HAP-1 (cell line): ENCODE results near the gene KCNN3.
"Not testable (repeated sequence)": the region's sequence is repeated elsewhere in the genome, so short reads cannot be mapped to it uniquely, and the experiment has no call there.

ENCODE experiments used
- DNase-seq, 2 experiments: peaks; one replicate each; pipeline ENCODE4 v3.0.0-alpha.2; 2016 to 2020; ENCODE audit warnings: low spot score in 2 of 2
- H3K27me3 ChIP-seq: fragments of 250-450 bp; sonication (Bioruptor Pico); 2 replicates; pipeline ENCODE4 v1.5.1; 2020; ENCODE audit warnings: low read depth, mild to moderate bottlenecking, moderate library complexity
- H3K36me3 ChIP-seq: fragments of 250-450 bp; sonication (Bioruptor Pico); replicated peaks from 2 replicates; pipeline ENCODE4 v1.5.1; 2020; ENCODE audit warnings: mild to moderate bottlenecking
- H3K4me1 ChIP-seq: fragments of 250-450 bp; sonication (Bioruptor Pico); 2 replicates; pipeline ENCODE4 v1.5.1; 2020; ENCODE audit warnings: mild to moderate bottlenecking
- H3K4me3 ChIP-seq: fragments of 250-450 bp; sonication (Bioruptor Pico); 2 replicates; pipeline ENCODE4 v1.5.1; 2020; ENCODE audit warnings: mild to moderate bottlenecking, moderate library complexity
- H3K9me3 ChIP-seq: fragments of 250-450 bp; sonication (Bioruptor Pico); 2 replicates; pipeline ENCODE4 v1.5.1; 2020; ENCODE audit warnings: mild to moderate bottlenecking, moderate library complexity
- in situ Hi-C: fragments of 300-500 bp; cut with MboI; formaldehyde crosslinking; loops from 3 replicates; pipeline ENCODE4 v1.14.3; 2020; ENCODE audit warnings: low sequenced_read_pairs, inconsistent platforms, mixed read lengths

Gene KCNN3

DNA sequence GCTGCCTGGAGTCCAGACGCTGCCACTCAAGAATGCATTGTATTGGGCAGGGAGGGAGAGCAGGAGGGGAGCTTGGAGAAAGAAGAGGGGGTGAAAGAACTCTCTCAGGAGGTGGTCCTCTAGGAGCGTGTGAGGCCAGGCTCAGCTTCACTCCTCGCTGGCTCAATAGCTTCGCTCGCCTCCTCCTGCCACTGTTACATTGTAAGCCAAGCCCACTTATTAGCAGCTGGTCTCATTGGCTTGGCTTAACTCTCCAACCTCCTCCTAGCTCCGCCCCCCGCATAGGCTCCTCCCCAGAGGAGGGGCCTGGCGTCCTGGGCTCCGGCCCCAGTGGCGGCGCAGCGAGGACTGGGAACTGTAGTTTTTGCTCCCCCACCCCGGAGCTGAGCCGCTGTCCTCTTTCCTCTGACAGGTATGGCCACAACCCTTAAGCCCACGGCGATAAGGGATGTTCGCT, at the start of gene KCNN3:
KCNN3 (minus strand) TSS at position 167 of the 457 bp plus-strand sequence. CDS start 317 bp downstream, outside the sequence.
- Histone ChIP-seq H3K27me3 (peaks cover 4% of the 10 kb centered on the region; the same call in 1 of the 2 replicates), H3K9me3 (no peaks in the 10 kb centered on the region), H3K4me1 (peaks cover 19% of the 10 kb centered on the region), H3K36me3 (no peaks in the 10 kb centered on the region), H3K4me3 (peak within 1 kb of the TSS; percentile 22)
- peak; percentile 95 to 97 for DNase-seq
- in situ Hi-C loops = no loop called here

DNA sequence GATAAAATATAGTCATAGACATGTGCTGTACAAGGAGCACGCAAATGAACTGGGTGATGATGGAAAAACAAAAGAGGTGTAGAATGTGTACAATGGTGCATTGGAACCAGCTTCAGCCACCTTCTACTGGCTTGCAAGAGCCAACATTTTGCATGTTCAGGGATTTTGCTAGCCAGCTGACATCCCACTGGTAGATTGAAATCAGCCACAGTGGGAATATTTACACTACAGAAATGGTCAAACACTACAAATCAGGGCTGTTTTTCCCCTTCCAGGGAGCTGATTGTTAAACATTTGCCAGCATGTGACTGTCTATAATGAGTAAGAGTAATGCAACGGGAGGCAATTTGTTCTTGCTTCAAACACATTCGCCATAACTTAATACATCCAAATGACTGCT, 43.2 kb upstream of the KCNN3 start:
- in situ Hi-C loops = no loop called here
- Histone ChIP-seq H3K4me1 (peaks cover 8% of the 10 kb centered on the region), H3K4me3 (no peak overlapping the region), H3K36me3 (no peaks in the 10 kb centered on the region), H3K9me3 (no peaks in the 10 kb centered on the region), H3K27me3 (no peaks in the 10 kb centered on the region)
- no peak for DNase-seq

DNA sequence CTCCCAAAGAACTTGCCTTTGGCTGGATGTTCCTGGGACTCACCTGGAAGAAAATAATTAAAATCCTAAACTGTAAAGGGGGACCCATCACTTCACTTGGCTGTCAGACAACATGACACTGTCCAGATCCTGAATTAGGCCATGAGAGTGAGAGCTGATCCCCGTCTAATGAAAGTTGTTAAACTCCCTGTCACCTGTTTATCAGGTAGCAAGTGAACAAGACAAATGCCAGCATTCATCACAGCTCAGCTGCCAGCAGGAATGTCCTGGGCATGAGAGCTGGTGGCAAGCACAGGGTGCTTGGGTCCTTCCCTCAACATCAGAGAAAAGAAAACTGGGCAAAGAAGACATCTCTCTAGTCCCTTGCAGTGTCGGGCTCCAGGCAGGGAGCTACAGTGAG, 42.7 kb upstream of the KCNN3 start:
- DNase-seq = no peak
- Histone ChIP-seq H3K9me3 (0 out of 2 replicates have a peak, but pooled peaks cover 2% of the 10 kb centered on the region), H3K4me1 (peaks cover 14% of the 10 kb centered on the region), H3K36me3 (no peaks in the 10 kb centered on the region), H3K4me3 (no peak overlapping the region), H3K27me3 (no peaks in the 10 kb centered on the region)
- in situ Hi-C loops = no loop called here

DNA sequence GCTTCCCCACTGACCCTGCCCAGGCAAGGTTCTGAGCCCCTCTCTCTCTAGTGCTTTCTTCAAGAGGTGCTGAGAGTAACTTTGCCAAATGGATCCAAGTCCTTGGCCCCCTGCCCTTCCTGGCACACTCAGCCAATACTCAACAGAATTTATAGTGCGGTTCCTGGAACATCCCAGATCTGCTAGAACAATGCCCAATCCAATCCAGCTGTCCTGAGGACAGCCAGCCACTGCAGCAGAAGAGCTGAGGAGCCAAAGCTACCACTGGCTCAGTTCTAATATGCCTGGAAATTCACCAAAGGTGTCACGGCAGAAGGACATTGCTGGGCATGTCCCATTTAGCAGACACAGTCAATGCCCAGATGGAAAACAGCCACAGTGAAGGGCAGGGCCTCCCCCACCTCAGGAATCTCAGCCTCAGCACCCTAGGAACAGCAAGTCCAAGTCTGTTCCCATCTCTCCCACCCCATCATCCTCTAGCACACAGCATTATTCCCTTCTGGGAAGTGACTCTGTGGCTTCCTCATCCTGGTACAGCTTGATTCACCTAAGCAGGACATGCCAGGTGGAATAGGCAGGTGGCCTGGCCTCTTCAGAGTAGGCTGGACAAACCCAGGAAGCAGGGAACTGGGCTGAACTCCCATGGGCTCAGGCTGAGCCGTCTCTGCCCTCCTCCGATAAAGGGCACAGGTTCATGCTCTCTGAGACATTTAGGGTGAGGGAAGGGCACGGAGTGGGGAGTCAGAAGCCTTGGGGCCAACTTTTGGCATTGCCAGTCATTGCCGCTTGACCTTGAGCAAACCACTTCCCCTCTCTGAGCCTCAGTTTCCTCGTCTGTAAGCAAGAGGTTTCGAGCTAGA, 41.8 kb upstream of the KCNN3 start:
- Histone ChIP-seq H3K4me3 (no peak overlapping the region), H3K4me1 (peaks cover 14% of the 10 kb centered on the region), H3K36me3 (no peaks in the 10 kb centered on the region), H3K27me3 (no peaks in the 10 kb centered on the region), H3K9me3 (0 out of 2 replicates have a peak, but pooled peaks cover 4% of the 10 kb centered on the region)
- no peak for DNase-seq
- in situ Hi-C loops = no loop called here

DNA sequence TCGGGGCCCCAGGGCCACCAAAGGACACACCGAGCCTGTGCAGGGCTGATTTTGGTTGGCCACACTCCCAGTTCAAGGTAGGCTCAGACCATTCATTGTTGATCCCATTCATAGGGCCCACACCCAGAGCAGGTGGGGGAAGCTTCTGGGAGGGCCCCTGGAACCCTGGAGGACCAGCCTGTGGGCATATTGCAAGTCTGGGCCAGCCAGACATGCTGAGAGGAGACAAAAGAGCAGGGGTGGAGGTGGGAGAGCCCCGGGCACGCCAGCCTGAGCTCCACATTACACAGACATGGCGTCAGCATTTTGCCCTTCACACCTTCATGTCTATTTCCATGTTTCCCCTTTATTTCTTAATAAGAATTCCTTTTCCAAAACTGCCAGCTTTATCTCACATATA, 40.8 kb upstream of the KCNN3 start:
- in situ Hi-C loops = no loop called here
- Histone ChIP-seq H3K36me3 (no peaks in the 10 kb centered on the region), H3K4me1 (peaks cover 14% of the 10 kb centered on the region), H3K9me3 (0 out of 2 replicates have a peak, but pooled peaks cover 4% of the 10 kb centered on the region), H3K27me3 (no peaks in the 10 kb centered on the region), H3K4me3 (no peak overlapping the region)
- no peak for DNase-seq

DNA sequence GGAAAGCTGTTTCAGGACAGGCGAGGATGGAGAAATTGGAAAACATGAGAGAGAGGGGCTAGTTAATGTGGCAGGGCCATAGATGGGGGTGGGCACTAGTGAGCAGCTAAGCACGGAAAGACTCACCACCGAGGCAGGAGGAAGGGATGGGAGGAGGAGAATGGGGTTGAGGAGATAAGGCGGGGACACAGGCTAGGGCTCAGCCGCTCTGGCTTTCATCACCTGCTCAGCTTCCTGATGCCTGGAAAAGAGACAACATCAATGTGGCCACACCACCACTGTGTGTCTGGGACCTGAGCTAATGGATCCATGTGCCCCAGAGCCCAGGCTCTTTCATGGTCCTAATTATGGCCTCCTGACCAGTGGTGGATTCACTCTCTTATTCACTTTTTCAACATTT, 38.9 kb upstream of the KCNN3 start:
- Histone ChIP-seq H3K9me3 (0 out of 2 replicates have a peak, but pooled peaks cover 4% of the 10 kb centered on the region), H3K36me3 (no peaks in the 10 kb centered on the region), H3K27me3 (no peaks in the 10 kb centered on the region), H3K4me1 (peaks cover 14% of the 10 kb centered on the region), H3K4me3 (no peak overlapping the region)
- in situ Hi-C loops = no loop called here
- no peak for DNase-seq

DNA sequence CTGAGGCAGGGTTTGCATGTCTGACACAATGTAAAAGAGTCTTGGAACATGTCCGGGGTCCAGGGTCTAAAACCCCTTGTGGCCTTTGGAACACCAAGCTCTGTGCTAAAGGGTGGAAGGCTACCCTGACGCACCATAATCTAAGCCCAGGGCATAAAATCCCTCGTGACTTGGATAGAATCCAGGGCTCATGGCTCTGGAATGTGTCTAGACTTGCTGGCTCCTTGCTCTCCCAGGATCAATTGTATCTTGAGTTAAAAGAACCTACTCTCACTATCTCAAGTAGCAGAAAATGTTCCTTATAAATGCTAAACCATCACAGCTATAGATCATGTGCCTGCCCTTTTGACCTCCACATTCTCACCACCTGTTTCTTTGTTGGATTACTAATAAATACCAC, 38.0 kb upstream of the KCNN3 start:
- in situ Hi-C loops, H3K36me3 ChIP-seq, H3K9me3 ChIP-seq, H3K27me3 ChIP-seq, H3K4me3 ChIP-seq: not testable (repeated sequence)
- H3K4me1 ChIP-seq = peaks cover 14% of the 10 kb centered on the region
- peak; percentile 13 to 47 for DNase-seq

DNA sequence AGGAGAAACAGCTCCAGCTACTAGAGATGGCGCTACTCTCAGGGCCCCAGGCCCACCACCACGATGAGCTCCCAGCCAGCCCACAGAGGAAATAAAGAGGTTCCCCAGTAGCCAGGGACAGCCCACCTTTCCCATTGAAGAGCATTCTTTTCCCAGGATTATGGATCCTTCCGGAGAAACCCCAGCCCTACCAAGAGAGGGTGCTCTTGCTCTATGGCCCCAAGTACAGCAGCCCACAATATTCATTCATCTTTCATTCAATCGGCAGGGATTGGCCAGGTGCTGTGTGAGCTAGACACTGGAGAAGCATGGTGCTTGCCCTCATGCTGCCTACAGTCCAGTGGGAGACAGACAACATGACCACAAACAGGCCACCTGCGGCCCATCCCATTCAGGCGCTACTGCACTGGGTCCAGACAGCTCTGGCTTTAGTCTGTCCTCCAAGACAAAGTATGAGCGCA, 36.6 kb upstream of the KCNN3 start:
- no peaks in the 10 kb centered on the region; the same call in 1 of the 2 replicates for H3K27me3 ChIP-seq
- H3K9me3 ChIP-seq = 0 out of 2 replicates have a peak, but pooled peaks cover 4% of the 10 kb centered on the region
- H3K4me1 ChIP-seq = peaks cover 14% of the 10 kb centered on the region
- no peak for DNase-seq
- no peaks in the 10 kb centered on the region for H3K36me3 ChIP-seq
- H3K4me3 ChIP-seq = no peak overlapping the region
- in situ Hi-C loops = no loop called here

DNA sequence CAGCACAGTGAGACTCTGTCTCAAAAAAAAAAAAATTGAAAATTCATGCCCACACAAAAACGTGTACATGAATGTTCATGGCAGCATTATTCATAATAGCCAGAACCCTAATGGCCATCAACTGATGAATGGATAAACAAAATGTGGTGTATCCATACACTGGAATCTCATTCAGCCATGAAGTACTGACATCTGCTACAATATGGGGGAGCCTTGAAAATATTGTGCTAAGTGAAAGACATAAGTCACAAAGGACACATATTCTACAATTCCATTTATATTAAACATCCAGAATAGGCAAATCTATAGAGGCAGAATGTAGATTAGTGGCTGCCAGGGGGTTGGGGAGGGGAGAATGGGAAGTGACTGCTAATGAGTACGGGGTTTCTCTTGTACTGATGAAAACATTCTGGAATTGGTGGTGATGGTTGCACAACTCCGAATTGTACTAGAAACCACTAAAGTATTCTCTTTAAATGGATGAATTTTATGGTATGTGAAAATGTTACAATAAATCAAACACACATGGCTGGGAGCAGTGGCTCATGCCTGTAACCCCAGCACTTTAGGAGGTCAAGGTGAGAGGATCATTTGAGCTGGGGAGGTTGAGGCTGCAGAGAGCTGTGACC, 33.0 kb upstream of the KCNN3 start:
- Histone ChIP-seq H3K36me3 (no peaks in the 10 kb centered on the region), H3K4me3 (no peak overlapping the region), H3K27me3 (no peaks in the 10 kb centered on the region; the same call in 1 of the 2 replicates), H3K9me3 (0 out of 2 replicates have a peak, but pooled peaks cover 4% of the 10 kb centered on the region), H3K4me1 (peaks cover 3% of the 10 kb centered on the region)
- in situ Hi-C loops = no loop called here
- DNase-seq = no peak

DNA sequence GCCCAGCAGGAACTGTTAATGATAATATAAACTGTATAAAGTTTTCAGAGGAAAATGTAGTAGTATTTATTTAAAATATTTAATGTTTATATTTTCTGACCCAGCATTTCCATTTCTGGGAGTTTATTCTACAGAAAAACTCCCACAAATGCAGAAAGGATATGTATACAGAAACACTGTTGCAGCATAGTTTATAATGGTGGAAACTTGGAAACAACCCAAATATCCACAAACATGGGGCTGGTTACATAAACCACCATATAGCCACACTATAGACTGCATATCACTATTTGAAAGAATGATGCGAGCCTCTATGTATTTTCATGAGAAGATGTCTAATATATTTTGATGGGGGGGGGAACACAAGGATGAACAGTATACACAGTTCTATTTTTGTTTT, 31.5 kb upstream of the KCNN3 start:
- in situ Hi-C loops = no loop called here
- no peaks in the 10 kb centered on the region; the same call in 1 of the 2 replicates for H3K27me3 ChIP-seq
- H3K36me3 ChIP-seq = no peaks in the 10 kb centered on the region
- H3K9me3 ChIP-seq = no peaks in the 10 kb centered on the region
- no peak overlapping the region for H3K4me3 ChIP-seq
- DNase-seq = no peak
- H3K4me1 ChIP-seq = no peaks in the 10 kb centered on the region

DNA sequence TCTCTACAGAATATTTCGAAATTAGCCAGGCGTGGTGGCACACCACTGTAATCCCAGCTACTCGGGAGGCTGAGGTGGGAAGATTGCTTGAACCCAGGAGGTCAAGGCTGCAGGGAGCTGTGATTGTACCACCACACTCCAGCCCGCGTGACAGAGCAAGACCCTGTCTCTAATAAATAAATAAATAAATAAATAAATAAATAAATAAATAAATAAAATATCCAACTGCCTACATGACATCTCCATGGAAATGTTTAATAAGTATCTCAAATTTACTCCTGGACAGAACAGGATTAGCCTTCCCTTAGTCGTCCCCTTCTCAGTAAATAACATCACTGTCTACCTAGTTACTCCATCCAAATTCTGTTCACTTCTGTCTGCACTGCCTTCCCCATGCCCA, 29.0 kb upstream of the KCNN3 start:
- Histone ChIP-seq H3K36me3 (no peaks in the 10 kb centered on the region), H3K9me3 (no peaks in the 10 kb centered on the region), H3K4me3 (no peak overlapping the region), H3K27me3 (no peaks in the 10 kb centered on the region; the same call in 1 of the 2 replicates), H3K4me1 (no peaks in the 10 kb centered on the region)
- DNase-seq = no peak
- in situ Hi-C loops = no loop called here

DNA sequence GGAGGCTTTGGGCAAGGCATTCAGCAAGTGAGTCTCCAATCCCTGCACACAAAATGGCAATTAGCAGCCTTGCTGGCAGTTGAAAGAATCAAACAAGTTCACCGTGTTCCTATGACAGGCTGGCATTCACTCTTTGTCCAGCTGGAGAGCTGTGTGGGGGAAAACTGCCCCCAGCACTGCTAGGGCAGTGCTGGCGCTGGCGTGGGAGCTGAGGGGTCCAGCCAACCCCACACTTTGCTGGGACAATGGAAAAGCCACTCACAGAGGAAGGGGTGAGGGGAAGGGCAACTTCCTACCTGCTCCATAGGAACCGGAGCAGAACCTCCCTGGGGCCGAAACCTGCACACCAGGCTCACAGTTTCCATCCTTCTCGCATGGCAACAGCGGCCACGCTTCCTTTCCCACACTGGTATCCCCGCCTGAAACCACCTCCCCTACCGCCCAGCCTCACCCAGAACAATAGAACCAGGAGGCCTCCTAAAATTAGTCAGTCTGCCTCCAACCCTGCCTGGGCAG, 26.7 kb upstream of the KCNN3 start:
- in situ Hi-C loops = no loop called here
- no peak for DNase-seq

DNA sequence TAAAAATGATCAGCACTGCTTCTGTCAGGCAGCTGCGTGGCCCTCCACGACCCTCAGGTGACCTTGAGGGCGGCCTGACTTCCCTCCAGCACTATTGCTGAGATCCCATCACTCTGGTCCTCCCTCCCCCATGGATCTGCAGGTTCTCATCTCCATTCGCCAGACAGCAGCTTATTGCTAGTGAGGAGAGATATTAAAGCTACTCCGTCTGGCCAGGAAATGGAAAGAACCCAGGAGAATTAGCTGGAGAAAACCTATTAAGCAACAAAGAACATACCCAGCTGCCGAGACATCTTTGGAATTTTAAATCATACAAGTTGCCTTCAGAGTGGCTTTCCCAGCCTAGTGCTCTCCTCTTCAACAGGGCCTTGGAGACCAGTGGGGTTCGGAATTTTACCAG, 25.7 kb upstream of the KCNN3 start:
- no peaks in the 10 kb centered on the region for H3K4me1 ChIP-seq
- no peaks in the 10 kb centered on the region for H3K36me3 ChIP-seq
- in situ Hi-C loops = no loop called here
- H3K4me3 ChIP-seq = no peak overlapping the region
- no peaks in the 10 kb centered on the region for H3K9me3 ChIP-seq
- DNase-seq = no peak
- no peaks in the 10 kb centered on the region for H3K27me3 ChIP-seq

More for the DNA sequence above, 26.7 kb upstream of the KCNN3 start:
- Histone ChIP-seq H3K4me1 (no peaks in the 10 kb centered on the region), H3K9me3 (no peaks in the 10 kb centered on the region), H3K4me3 (no peak overlapping the region), H3K27me3 (no peaks in the 10 kb centered on the region; the same call in 1 of the 2 replicates), H3K36me3 (no peaks in the 10 kb centered on the region)

DNA sequence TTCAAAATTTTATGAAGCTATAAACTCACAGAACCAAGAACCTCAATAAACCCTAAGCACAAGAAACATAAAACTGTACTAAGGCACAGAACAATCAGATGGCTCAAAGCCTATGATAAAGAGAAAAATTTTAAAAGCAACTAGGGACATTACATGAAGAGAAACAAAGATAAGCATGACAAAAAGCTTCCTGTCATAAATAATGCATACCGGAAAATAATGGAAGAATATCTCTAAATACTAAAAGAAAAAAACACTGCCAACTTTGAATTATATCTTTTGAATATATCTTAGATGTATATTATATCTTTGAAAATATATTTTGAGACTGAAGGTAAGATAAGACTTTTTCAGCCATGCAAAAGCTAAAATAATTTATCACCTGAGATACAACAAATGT, 21.4 kb upstream of the KCNN3 start:
- in situ Hi-C loops = no loop called here

More for the DNA sequence above, 21.4 kb upstream of the KCNN3 start:
- Histone ChIP-seq H3K9me3 (no peaks in the 10 kb centered on the region), H3K4me3 (no peak overlapping the region), H3K27me3 (no peaks in the 10 kb centered on the region), H3K36me3 (no peaks in the 10 kb centered on the region), H3K4me1 (no peaks in the 10 kb centered on the region)
- no peak for DNase-seq
